Lower leg skin (tissue), 3 donors: ENCODE data around the gene APOLD1.

Experiments used
- POLR2A ChIP-seq, 2 donors: fragments of 450-650 bp; IDR thresholded peaks; one replicate each; pipeline ENCODE4 v1.6.1; 2016 to 2017; ENCODE audit warnings: antibody characterized with exemption in 2 of 2, mild to moderate bottlenecking in 1 of 2, moderate library complexity in 1 of 2
- TF ChIP-seq, protein P1 (sequence below), 3 donors: fragments of 450-650 bp; IDR thresholded peaks; one replicate each; pipeline ENCODE4 v1.5.1; 2016; ENCODE audit warnings: antibody characterized with exemption in 3 of 3, mild to moderate bottlenecking in 3 of 3, moderate library complexity in 2 of 3

DNA sequence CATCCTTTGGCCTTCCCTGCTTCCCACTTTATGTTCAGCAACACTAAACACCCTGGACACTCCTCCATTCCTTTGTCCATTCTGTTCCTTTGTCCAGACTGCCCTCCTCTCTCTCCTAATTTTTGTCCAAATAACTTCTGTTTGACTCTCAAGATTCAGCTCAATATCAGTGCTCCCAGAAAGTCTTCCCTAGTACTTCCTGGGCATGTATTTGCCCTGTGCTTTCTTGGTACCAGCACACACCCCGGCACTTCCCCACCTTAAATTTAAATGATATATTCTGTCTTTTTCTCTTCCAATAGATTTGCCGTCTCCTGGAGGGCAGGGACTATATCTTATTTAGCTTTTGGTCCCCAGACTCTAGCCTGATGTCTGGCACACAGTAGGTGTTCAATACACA, 6.5 kb upstream of the APOLD1 start:
- TF ChIP-seq, protein P1, sequence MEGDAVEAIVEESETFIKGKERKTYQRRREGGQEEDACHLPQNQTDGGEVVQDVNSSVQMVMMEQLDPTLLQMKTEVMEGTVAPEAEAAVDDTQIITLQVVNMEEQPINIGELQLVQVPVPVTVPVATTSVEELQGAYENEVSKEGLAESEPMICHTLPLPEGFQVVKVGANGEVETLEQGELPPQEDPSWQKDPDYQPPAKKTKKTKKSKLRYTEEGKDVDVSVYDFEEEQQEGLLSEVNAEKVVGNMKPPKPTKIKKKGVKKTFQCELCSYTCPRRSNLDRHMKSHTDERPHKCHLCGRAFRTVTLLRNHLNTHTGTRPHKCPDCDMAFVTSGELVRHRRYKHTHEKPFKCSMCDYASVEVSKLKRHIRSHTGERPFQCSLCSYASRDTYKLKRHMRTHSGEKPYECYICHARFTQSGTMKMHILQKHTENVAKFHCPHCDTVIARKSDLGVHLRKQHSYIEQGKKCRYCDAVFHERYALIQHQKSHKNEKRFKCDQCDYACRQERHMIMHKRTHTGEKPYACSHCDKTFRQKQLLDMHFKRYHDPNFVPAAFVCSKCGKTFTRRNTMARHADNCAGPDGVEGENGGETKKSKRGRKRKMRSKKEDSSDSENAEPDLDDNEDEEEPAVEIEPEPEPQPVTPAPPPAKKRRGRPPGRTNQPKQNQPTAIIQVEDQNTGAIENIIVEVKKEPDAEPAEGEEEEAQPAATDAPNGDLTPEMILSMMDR (IDR thresholded peaks at IDR 0.05): no peak
- no peak for TF ChIP-seq POLR2A (IDR thresholded peaks at IDR 0.05)
